Measurements from ENCODE around the gene SEPTIN12. TPM values are rescaled to one million over a fixed set of nuclear protein-coding genes. Genes with fewer than 3 reads are reported as not detected.
"Not testable (repeated sequence)": the region's sequence is repeated elsewhere in the genome, so short reads cannot be mapped to it uniquely, and the experiment has no call there.

The SEPTIN12 gene
- total RNA-seq, 1 experiment from 2014 or later = not detected

- intact Hi-C loops (cut with micrococcal nuclease; ENCODE audit: unreplicated experiment) (no loop called here), in situ Hi-C loops (cut with HindIII; ENCODE audit: low pct_unique_long_range_greater_than_20kb, low sequenced_read_pairs) (no loop called here)
- BruUV-seq (replicated peaks) = no TSS peak
- POLR2A ChIA-PET = no interaction called here
- no peak for ATAC-seq
- no peaks in the 10 kb centered on the region for H3K27me3 ChIP-seq (ENCODE audit: control insufficient read depth, insufficient read depth, low read length)
- H3K9me3 ChIP-seq (ENCODE audit: control insufficient read depth, insufficient read depth, low read depth, low read length) = no peaks in the 10 kb centered on the region
- peaks cover 8% of the 10 kb centered on the region; the same call in 1 of the 2 replicates for H3K4me1 ChIP-seq (ENCODE audit: control insufficient read depth, insufficient read depth, low read length)
- H3K4me3 ChIP-seq (ENCODE audit: low read depth in 2 of 2, low read length in 2 of 2) = no peak overlapping the region
- TF ChIP-seq CTCF (IDR thresholded peaks at IDR 0.05) (no peak), POLR2AphosphoS5 (IDR thresholded peaks at IDR 0.05; ENCODE audit: low read depth, low read length) (no peak), REST (IDR thresholded peaks at IDR 0.05; ENCODE audit: insufficient read depth in 1 of 2, low read depth in 2 of 2, low read length in 1 of 2) (no peak), SIN3A (IDR thresholded peaks at IDR 0.05; ENCODE audit: borderline replicate concordance, insufficient read depth, low read depth, low read length) (no peak), TCF7L2 (IDR thresholded peaks at IDR 0.05; ENCODE audit: low read depth, low read length) (no peak)
- H3K36me3 ChIP-seq (ENCODE audit: control insufficient read depth, insufficient read depth, low read length) = no peaks in the 10 kb centered on the region
- H3K27ac ChIP-seq (ENCODE audit: low read length) = no peak overlapping the region
- CTCF ChIA-PET = no interaction called here
- no peak for DNase-seq (ENCODE audit: low read depth, low spot score)
These were observed 2.2 kb downstream of the SEPTIN12 start for GRCh38 chr16:4785758-4786433.

GRCh38 chr16:4784444-4784987, 3.6 kb downstream of the SEPTIN12 start:
- DNase-seq (ENCODE audit: low read depth, low spot score); H3K9me3 ChIP-seq (ENCODE audit: control insufficient read depth, insufficient read depth, low read depth, low read length); CTCF ChIA-PET; ATAC-seq; BruUV-seq (replicated peaks); H3K36me3 ChIP-seq (ENCODE audit: control insufficient read depth, insufficient read depth, low read length); POLR2A ChIA-PET; H3K27me3 ChIP-seq (ENCODE audit: control insufficient read depth, insufficient read depth, low read length); H3K4me3 ChIP-seq (ENCODE audit: low read depth in 2 of 2, low read length in 2 of 2); in situ Hi-C loops (cut with HindIII; ENCODE audit: low pct_unique_long_range_greater_than_20kb, low sequenced_read_pairs); H3K27ac ChIP-seq (ENCODE audit: low read length); intact Hi-C loops (cut with micrococcal nuclease; ENCODE audit: unreplicated experiment): not testable (repeated sequence)
- peaks cover 12% of the 10 kb centered on the region; the same call in 1 of the 2 replicates for H3K4me1 ChIP-seq (ENCODE audit: control insufficient read depth, insufficient read depth, low read length)

- H3K4me3 ChIP-seq (ENCODE audit: low read depth in 2 of 2, low read length in 2 of 2) = no peak overlapping the region
- no peak overlapping the region for H3K27ac ChIP-seq (ENCODE audit: low read length)
- ChIA-PET POLR2A (no interaction called here), CTCF (no interaction called here)
- no TSS peak for BruUV-seq (replicated peaks)
- H3K27me3 ChIP-seq (ENCODE audit: control insufficient read depth, insufficient read depth, low read length) = no peaks in the 10 kb centered on the region
- no peak for TF ChIP-seq SIN3A (IDR thresholded peaks at IDR 0.05; ENCODE audit: borderline replicate concordance, insufficient read depth, low read depth, low read length)
- TF ChIP-seq REST (IDR thresholded peaks at IDR 0.05; ENCODE audit: insufficient read depth in 1 of 2, low read depth in 2 of 2, low read length in 1 of 2) = no peak
- no peak for TF ChIP-seq TCF7L2 (IDR thresholded peaks at IDR 0.05; ENCODE audit: low read depth, low read length)
- no peak for TF ChIP-seq POLR2AphosphoS5 (IDR thresholded peaks at IDR 0.05; ENCODE audit: low read depth, low read length)
- TF ChIP-seq CTCF (IDR thresholded peaks at IDR 0.05) = no peak
- intact Hi-C loops (cut with micrococcal nuclease; ENCODE audit: unreplicated experiment) = no loop called here
- ATAC-seq (no peak), DNase-seq (ENCODE audit: low read depth, low spot score) (no peak)
- no peaks in the 10 kb centered on the region for H3K9me3 ChIP-seq (ENCODE audit: control insufficient read depth, insufficient read depth, low read depth, low read length)
- no peaks in the 10 kb centered on the region for H3K36me3 ChIP-seq (ENCODE audit: control insufficient read depth, insufficient read depth, low read length)
- peaks cover 12% of the 10 kb centered on the region; the same call in 1 of the 2 replicates for H3K4me1 ChIP-seq (ENCODE audit: control insufficient read depth, insufficient read depth, low read length)
- in situ Hi-C loops (cut with HindIII; ENCODE audit: low pct_unique_long_range_greater_than_20kb, low sequenced_read_pairs) = no loop called here
These were observed 4.2 kb downstream of the SEPTIN12 start for GRCh38 chr16:4783951-4784336.

Data from Panc1 (cell line).